ENCODE measurements around the gene ZNF684. TPM values are rescaled to one million over a fixed set of nuclear protein-coding genes. Genes with fewer than 3 reads are reported as not detected.

The ZNF684 gene
- total and polyA plus RNA-seq, 2 of the 8 experiments (the other 6 are each of a cell fraction or from before 2014, with no cell fraction given), result 2.4 to 9.3 TPM

GRCh38 chr1:40508375-40509341, 22.8 kb upstream of the ZNF684 start, which contains the start of gene EXO5:
Gene EXO5 (plus strand): TSS chr1:40508767. CDS start chr1:40514545, 5,778 bp downstream.
- Histone ChIP-seq H3K23ac (ENCODE audit: insufficient read length) (no peak within 1 kb of the TSS), H3K4me1 (replicated peaks in 1 of 4; ENCODE audit: control insufficient read depth in 3 of 4, insufficient read depth in 4 of 4, low read length in 3 of 4) (0 out of 7 replicates have a peak, but pooled peaks cover 0 to 2% (median under 1%) of the 10 kb centered on the region in 4 experiments), H2AFZ (ENCODE audit: low read length) (peak within 1 kb of the TSS; percentile 98), H3K27me3 (replicated peaks in 1 of 4; ENCODE audit: control insufficient read depth in 3 of 4, extremely low read depth in 1 of 4, insufficient read depth in 3 of 4, low read length in 3 of 4) (peaks cover 0 to 12% (median 9%) of the 10 kb centered on the region in 4 experiments; a peak in 6 of 7 replicates), H3K9ac (replicated peaks in 1 of 4; ENCODE audit: extremely low read depth in 1 of 4, low read depth in 3 of 4, low read length in 3 of 4) (peak within 1 kb of the TSS in 2 of 4 experiments; percentile 59 to 71; a peak in 5 of 7 replicates), H3K36me3 (ENCODE audit: control insufficient read depth in 2 of 4, insufficient read depth in 4 of 4, low read length in 3 of 4) (no peaks in the 10 kb centered on the region), H4K5ac (ENCODE audit: insufficient read length, low read depth, low read length) (peak within 1 kb of the TSS; percentile 8), H3K4me2 (ENCODE audit: insufficient read depth in 1 of 2, low read depth in 2 of 2, low read length in 2 of 2) (peak within 1 kb of the TSS; percentile 92 to 95), H3K14ac (ENCODE audit: insufficient read length) (no peak within 1 kb of the TSS), H2BK12ac (ENCODE audit: low read depth, low read length) (no peak within 1 kb of the TSS), H2BK15ac (ENCODE audit: low read length) (no peak within 1 kb of the TSS), H3K18ac (ENCODE audit: extremely low read depth, low read length) (peak within 1 kb of the TSS; percentile 15; the same call in 1 of the 2 replicates), H2BK120ac (replicated peaks; ENCODE audit: low read depth, low read length) (no peak within 1 kb of the TSS), H4K8ac (ENCODE audit: extremely low read depth, insufficient read depth, low read length) (peak within 1 kb of the TSS; percentile 90; the same call in 1 of the 2 replicates), H3K23me2 (ENCODE audit: low read depth, low read length) (peaks cover 7% of the 10 kb centered on the region; the same call in 1 of the 2 replicates), H3K4me3 (ENCODE audit: extremely low read depth in 1 of 4, insufficient read depth in 2 of 4, low read depth in 3 of 4, low read length in 4 of 4) (peak within 1 kb of the TSS; percentile 69 to 76 (median 72)), H3K27ac (ENCODE audit: low read depth, low read length) (no peak within 1 kb of the TSS), H2BK5ac (ENCODE audit: low read depth, low read length) (no peak within 1 kb of the TSS), H3K79me1 (ENCODE audit: low read depth, low read length) (no peaks in the 10 kb centered on the region; the same call in 1 of the 2 replicates), H4K91ac (replicated peaks; ENCODE audit: insufficient read length, low read length) (peak within 1 kb of the TSS; percentile 61), H3K56ac (replicated peaks; ENCODE audit: insufficient read length, low read depth, low read length) (peak within 1 kb of the TSS; percentile 62), H3K4ac (replicated peaks; ENCODE audit: insufficient read length, low read depth, low read length) (no peak within 1 kb of the TSS), H3K9me3 (ENCODE audit: insufficient read depth in 2 of 2, low read depth in 1 of 2, low read length in 1 of 2) (0 out of 4 replicates have a peak, but pooled peaks cover 0 to 4% of the 10 kb centered on the region in 2 experiments), H2BK20ac (ENCODE audit: low read length) (no peak within 1 kb of the TSS), H3K79me2 (ENCODE audit: control insufficient read depth in 1 of 2, insufficient read depth in 2 of 2, low read length in 2 of 2) (no peaks in the 10 kb centered on the region), H2AK5ac (ENCODE audit: low read depth, low read length) (no peak within 1 kb of the TSS), H4K20me1 (replicated peaks in 1 of 2; ENCODE audit: control insufficient read depth in 1 of 2, insufficient read depth in 2 of 2, low read length in 2 of 2) (peaks cover 0 to 2% of the 10 kb centered on the region in 2 experiments)
- WGBS, 2 experiments (ENCODE audit: extremely low coverage in 1 of 2, insufficient coverage in 1 of 2, insufficient read length in 1 of 2, insufficient replicate concordance in 2 of 2, low coverage in 1 of 2, low lambda C conversion rate in 2 of 2, missing lambda C conversion rate in 1 of 2), result 3% methylated on average over 65 of the region's 76 CpGs; no CpG with 5 or more reads in 1 of the 2 experiments
- DNase-seq (ENCODE audit: low read depth in 1 of 2, low spot score in 2 of 2) (peak in 1 of 2 experiments; percentile 75), FAIRE-seq (no peak)
- CTCF ChIA-PET (ENCODE audit: partially characterized antibody), result no interaction called here
- POLR2A ChIA-PET (ENCODE audit: partially characterized antibody), result interaction anchor here (0.8 to 1.8 kb wide), 6 partner anchors 9 to 31 kb away, joined by 3 to 7 read pairs (median 6); partner anchors contain the start of genes ZFP69 and ZNF684
- TF ChIP-seq E2F6 (IDR thresholded peaks at IDR 0.05) (peak; percentile 70; the same call in 1 of the 2 replicates), CHD2 (IDR thresholded peaks at IDR 0.05; ENCODE audit: low read length) (peak; percentile 75), TAF7 (optimal IDR thresholded peaks at IDR 0.05; ENCODE audit: borderline replicate concordance, low read depth, low read length) (peak; percentile 68), CREB1 (IDR thresholded peaks at IDR 0.05) (no peak), EZH2 (IDR thresholded peaks at IDR 0.05; ENCODE audit: low read depth, low read length, severe bottlenecking) (peak; percentile 49), KDM4A (IDR thresholded peaks at IDR 0.05; ENCODE audit: low read depth, low read length, severe bottlenecking) (peak; percentile 91), CBX8 (IDR thresholded peaks at IDR 0.05; ENCODE audit: borderline replicate concordance, low read depth, low read length) (no peak), TEAD4 (IDR thresholded peaks at IDR 0.05; ENCODE audit: low read depth, low read length) (no peak), RNF2 (IDR thresholded peaks at IDR 0.05; ENCODE audit: borderline replicate concordance, low read depth, low read length, missing control alignments, poor library complexity, severe bottlenecking) (no peak)

Data from H1 (cell line).